Hematopoietic multipotent progenitor cell (in vitro differentiated cells): Measurements from ENCODE around the gene NDUFS8. TPM values are rescaled to one million over a fixed set of nuclear protein-coding genes. Genes with fewer than 3 reads are reported as not detected.

Experiments
- DNase-seq, 3 donors: peaks; one replicate each; pipeline ENCODE4 v3.0.0-alpha.2; 2011 to 2015; ENCODE audit warnings: low read depth in 2 of 3, low spot score in 2 of 3
- total RNA-seq: library from RNA; depleted of rRNA; stranded (reverse); fragments of >200 nt; gene quantifications from one replicate; pipeline ENCODE4 v1.2.3, GENCODE V29; 2012

NDUFS8 gene
- total RNA-seq, 1 donor: 109 TPM

GRCh38 chr11:68014947-68015447 lies 15.5 kb upstream of the NDUFS8 start:
- no peak for DNase-seq

- DNase-seq: no peak
Measured at GRCh38 chr11:68015467-68015866, 15.0 kb upstream of the NDUFS8 start.

- no peak for DNase-seq
Measured at GRCh38 chr11:68016161-68016903, 14.1 kb upstream of the NDUFS8 start.

- no peak for DNase-seq
Measured at GRCh38 chr11:68016904-68017817, 13.3 kb upstream of the NDUFS8 start.

GRCh38 chr11:68017980-68018729 lies 12.3 kb upstream of the NDUFS8 start:
- DNase-seq: no peak

GRCh38 chr11:68018730-68019190 lies 11.7 kb upstream of the NDUFS8 start:
- DNase-seq: no peak

- DNase-seq: no peak
Measured at GRCh38 chr11:68019486-68019885, 11.0 kb upstream of the NDUFS8 start.

GRCh38 chr11:68020575-68020974 lies 9.9 kb upstream of the NDUFS8 start:
- DNase-seq: no peak

- no peak for DNase-seq
Measured at GRCh38 chr11:68021167-68021787, 9.2 kb upstream of the NDUFS8 start.

GRCh38 chr11:68022531-68022930 lies 8.0 kb upstream of the NDUFS8 start:
- DNase-seq: no peak

GRCh38 chr11:68024508-68024907 lies 6.0 kb upstream of the NDUFS8 start:
- DNase-seq: no peak

- no peak for DNase-seq
Measured at GRCh38 chr11:68025047-68025446, 5.4 kb upstream of the NDUFS8 start.

GRCh38 chr11:68026391-68027105 lies 3.9 kb upstream of the NDUFS8 start:
- no peak for DNase-seq

GRCh38 chr11:68027667-68028066 lies 2.8 kb upstream of the NDUFS8 start:
- DNase-seq: no peak

GRCh38 chr11:68028802-68029545 lies 1.5 kb upstream of the NDUFS8 start:
- DNase-seq: no peak

- no peak for DNase-seq
Measured at GRCh38 chr11:68031144-68031464, 623 bp downstream of the NDUFS8 start.

- DNase-seq: no peak
Measured at GRCh38 chr11:68032003-68032402, 1.5 kb downstream of the NDUFS8 start.

GRCh38 chr11:68032997-68033707 lies 2.7 kb downstream of the NDUFS8 start:
- no peak for DNase-seq

GRCh38 chr11:68033708-68034045 lies 3.2 kb downstream of the NDUFS8 start:
- DNase-seq: no peak
